GM10266 (cell line): Measurements from ENCODE around the gene PDK4.

Experiments
- DNase-seq: peaks from one replicate; pipeline ENCODE4 v3.0.0; 2012; ENCODE audit errors: extremely low spot score
- CTCF ChIP-seq: IDR thresholded peaks from 2 replicates; pipeline ENCODE4 v1.5.1; 2012; ENCODE audit warnings: mild to moderate bottlenecking, low read depth; ENCODE audit not compliant: control insufficient read depth, insufficient read depth; ENCODE audit errors: missing control alignments

The PDK4 gene

GRCh38 chr7:95584769-95585425 lies 11.4 kb downstream of the PDK4 start:
- DNase-seq, result no peak
- no peak for TF ChIP-seq CTCF

- DNase-seq, result no peak
- no peak for TF ChIP-seq CTCF
These were observed 12.3 kb downstream of the PDK4 start for GRCh38 chr7:95583834-95584621.

- no peak for DNase-seq
- no peak for TF ChIP-seq CTCF
These were observed 13.6 kb downstream of the PDK4 start for GRCh38 chr7:95582578-95583293.

- no peak for DNase-seq
- no peak for TF ChIP-seq CTCF
These were observed 14.8 kb downstream of the PDK4 start for GRCh38 chr7:95581467-95581866.

GRCh38 chr7:95579318-95579717 lies 17.0 kb downstream of the PDK4 start:
- TF ChIP-seq CTCF, result no peak

GRCh38 chr7:95578299-95578855 lies 17.9 kb downstream of the PDK4 start:
- DNase-seq, result no peak
- no peak for TF ChIP-seq CTCF

More at GRCh38 chr7:95579318-95579717, 17.0 kb downstream of the PDK4 start:
- DNase-seq, result no peak
